ENCODE results near the gene REG3A.

- TF ChIP-seq CTCF (IDR thresholded peaks at IDR 0.05) = no peak
- TF ChIP-seq POLR2A (IDR thresholded peaks at IDR 0.05) = no peak
- no peak for TF ChIP-seq POLR2AphosphoS5 (IDR thresholded peaks at IDR 0.05; ENCODE audit: insufficient read depth in 1 of 2, low read depth in 1 of 2)
Observed at GRCh38 chr2:79125721-79125985, 33.9 kb downstream of the REG3A start.
